Spinal cord (tissue), 10 donors: ENCODE data around the gene SLC38A6. TPM values are rescaled to one million over a fixed set of nuclear protein-coding genes. Genes with fewer than 3 reads are reported as not detected.
A peak's percentile ranks its signal among the peaks of the same experiment; 100 is the strongest.
"Not testable (repeated sequence)": the region's sequence is repeated elsewhere in the genome, so short reads cannot be mapped to it uniquely, and the experiment has no call there.

Source experiments
- DNase-seq, 6 donors: peaks; one replicate each; pipeline versions ENCODE4 v3.0.0 to v3.0.0-alpha.2; 2013 to 2015; ENCODE audit warnings: low spot score in 6 of 6, low read depth in 4 of 6
- H3K27ac ChIP-seq: one replicate; pipeline ENCODE4 v1.5.1; 2013; ENCODE audit warnings: low read depth, low read length, control low read depth
- H3K27me3 ChIP-seq: one replicate; pipeline ENCODE4 v1.6.1; 2013; ENCODE audit warnings: low read length; ENCODE audit not compliant: control insufficient read depth, insufficient read depth
- H3K36me3 ChIP-seq: one replicate; pipeline ENCODE4 v1.6.1; 2013; ENCODE audit warnings: low read length; ENCODE audit not compliant: control insufficient read depth, insufficient read depth
- H3K4me1 ChIP-seq: one replicate; pipeline ENCODE4 v1.6.1; 2013; ENCODE audit warnings: low read length; ENCODE audit not compliant: control insufficient read depth, insufficient read depth
- H3K4me3 ChIP-seq: one replicate; pipeline ENCODE4 v1.5.1; 2013; ENCODE audit warnings: low read depth, low read length, control low read depth
- H3K9me3 ChIP-seq: one replicate; pipeline ENCODE4 v1.6.1; 2013; ENCODE audit warnings: low read length; ENCODE audit not compliant: control insufficient read depth, insufficient read depth
- WGBS: methylation state at CpG from one replicate; pipeline ENCODE4 v1.1.5; 2013; ENCODE audit warnings: missing lambda C conversion rate; ENCODE audit not compliant: insufficient coverage; 5-methylcytosine and 5-hydroxymethylcytosine counted together
- polyA plus RNA-seq, 2 donors: library from polyadenylated mRNA; unstranded; fragments of 120-200 nt; gene quantifications; one replicate each; pipeline ENCODE4 v1.2.1, GENCODE V29; 2013; ENCODE audit not compliant: insufficient read length in 2 of 2
- small RNA-seq: library from RNA; depleted of rRNA; stranded (forward); fragments of <200 nt; gene quantifications from one replicate; pipeline ENCODE3, GENCODE V24; 2014; ENCODE audit warnings: low replicate concordance
- total RNA-seq, 2 donors: library from RNA; depleted of rRNA in 1 of 2; stranded (reverse); fragments of 120-200 nt in 1 of 2; fragments of >200 nt in 1 of 2; gene quantifications; one replicate each; pipeline versions ENCODE4 v1.2.3 to v1.2.4, GENCODE V29; 2013 to 2014
- donor health status: healthy.

Gene SLC38A6
- total and polyA plus RNA-seq, 4 donors: 15.3 to 56.6 (median 23.5) TPM

DNA sequence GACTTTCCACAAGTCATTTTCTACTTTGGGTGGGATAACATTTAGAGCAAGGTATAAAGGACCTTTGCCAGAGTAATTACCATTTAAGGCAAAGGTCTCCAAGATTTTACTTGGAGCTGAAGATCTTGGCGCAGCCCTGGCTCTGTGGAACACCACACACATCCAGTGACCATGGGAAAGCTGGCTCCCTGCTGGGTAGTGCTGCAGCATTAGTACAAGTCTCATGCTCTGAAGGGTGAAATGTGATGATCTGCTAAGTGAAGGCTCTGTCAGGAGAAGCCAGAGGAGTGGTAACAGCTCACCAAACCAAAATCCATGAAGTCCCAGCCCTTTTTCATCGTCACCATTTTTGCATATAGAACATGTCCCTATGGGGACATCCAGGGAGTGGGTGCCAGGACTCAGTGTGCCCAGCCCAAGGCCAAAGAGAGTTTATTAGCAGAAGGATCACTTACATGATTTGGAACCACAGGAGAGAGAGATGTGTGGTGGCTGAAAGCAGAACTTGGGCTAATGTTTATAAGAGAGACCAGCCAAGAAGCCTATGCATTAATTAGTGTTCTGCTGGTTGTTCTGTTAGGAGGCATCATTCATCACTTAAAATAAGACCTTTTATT, 110.7 kb downstream of the SLC38A6 start:
- H3K27me3 ChIP-seq: no peaks in the 10 kb centered on the region
- no peaks in the 10 kb centered on the region for H3K36me3 ChIP-seq
- H3K9me3 ChIP-seq: no peaks in the 10 kb centered on the region
- no peak overlapping the region for H3K4me3 ChIP-seq
- H3K4me1 ChIP-seq: no peaks in the 10 kb centered on the region
- no peak overlapping the region for H3K27ac ChIP-seq
- no CpG with 5 or more reads among the region's 2 CpGs for WGBS
- no peak for DNase-seq

DNA sequence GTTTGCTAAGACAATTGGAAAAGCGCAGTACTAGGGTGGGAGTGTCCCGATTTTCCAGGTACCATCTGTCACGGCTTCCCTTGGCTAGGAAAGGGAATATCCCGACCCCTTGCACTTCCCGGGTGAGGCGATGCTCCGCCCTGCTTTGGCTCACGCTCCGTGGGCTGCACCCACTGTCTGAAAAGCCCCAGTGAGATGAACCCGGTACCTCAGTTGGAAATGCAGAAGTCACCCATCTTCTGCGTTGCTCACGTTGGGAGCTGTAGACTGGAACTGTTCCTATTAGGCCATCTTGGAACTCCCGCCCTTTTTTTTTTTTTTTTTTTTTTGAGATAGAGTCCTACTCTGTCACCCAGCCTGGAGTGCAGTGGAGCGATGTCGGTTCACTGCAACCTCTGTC, 117.1 kb downstream of the SLC38A6 start:
- not testable (repeated sequence) for DNase-seq, H3K4me3 ChIP-seq, H3K4me1 ChIP-seq, H3K27ac ChIP-seq, H3K36me3 ChIP-seq, H3K27me3 ChIP-seq, H3K9me3 ChIP-seq
- 87% methylated on average over 10 of the region's 15 CpGs for WGBS

DNA sequence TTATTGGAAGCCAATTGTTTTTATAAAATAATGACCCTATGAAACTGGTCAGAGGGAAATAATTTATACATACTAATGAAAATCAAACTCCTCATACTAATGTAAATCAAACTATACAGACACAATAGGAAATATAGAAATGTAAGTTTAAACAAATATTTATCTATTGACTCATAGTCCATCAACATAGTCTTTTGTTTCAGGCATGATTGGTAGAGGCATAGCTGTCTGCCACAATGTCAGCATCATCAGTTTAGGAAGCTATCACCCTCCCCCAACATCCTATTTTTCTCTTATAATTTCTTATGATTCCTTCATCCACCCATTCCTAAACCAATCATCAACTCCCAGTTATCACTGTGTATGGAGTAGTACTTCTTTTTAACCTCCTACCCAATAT, 117.7 kb downstream of the SLC38A6 start:
- H3K27me3 ChIP-seq: no peaks in the 10 kb centered on the region
- peaks cover 8% of the 10 kb centered on the region for H3K4me1 ChIP-seq
- no peak for DNase-seq
- H3K27ac ChIP-seq: no peak overlapping the region
- no peaks in the 10 kb centered on the region for H3K9me3 ChIP-seq
- H3K36me3 ChIP-seq: no peaks in the 10 kb centered on the region
- no peak overlapping the region for H3K4me3 ChIP-seq

DNA sequence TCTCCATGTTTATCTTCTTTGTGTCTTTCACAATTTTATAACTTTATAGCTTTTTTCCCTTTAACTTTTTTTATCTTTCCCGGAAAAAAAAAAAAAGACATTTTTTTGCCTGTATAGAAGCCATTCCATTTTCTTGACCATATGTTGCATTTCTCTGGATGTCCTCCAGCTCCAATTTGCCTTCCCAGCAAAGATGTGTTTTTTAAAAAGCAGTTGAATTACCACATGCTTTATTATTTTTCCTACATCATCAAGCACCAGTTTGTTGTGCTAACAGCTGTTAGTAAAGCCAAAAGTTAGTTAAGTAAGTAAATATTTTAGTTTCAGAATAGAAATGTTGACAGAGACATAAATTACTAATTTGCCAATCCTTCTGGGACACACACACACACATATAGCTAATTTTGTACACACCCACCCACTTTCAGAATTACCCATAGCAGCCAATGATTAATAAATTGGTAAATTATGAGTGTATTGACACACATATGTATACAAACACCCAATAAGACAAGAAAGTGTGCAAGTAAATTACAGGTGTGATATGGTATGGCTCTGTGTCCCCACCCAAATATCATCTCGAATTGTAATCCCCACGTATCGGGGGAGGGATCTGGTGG, 118.3 kb downstream of the SLC38A6 start:
- Histone ChIP-seq H3K27me3 (no peaks in the 10 kb centered on the region), H3K9me3 (no peaks in the 10 kb centered on the region), H3K4me1 (peaks cover 13% of the 10 kb centered on the region), H3K27ac (no peak overlapping the region), H3K4me3 (no peak overlapping the region), H3K36me3 (no peaks in the 10 kb centered on the region)
- DNase-seq: peak in 2 of 6 donors; percentile 50 to 80
- WGBS: no CpG with 5 or more reads among the region's 4 CpGs

DNA sequence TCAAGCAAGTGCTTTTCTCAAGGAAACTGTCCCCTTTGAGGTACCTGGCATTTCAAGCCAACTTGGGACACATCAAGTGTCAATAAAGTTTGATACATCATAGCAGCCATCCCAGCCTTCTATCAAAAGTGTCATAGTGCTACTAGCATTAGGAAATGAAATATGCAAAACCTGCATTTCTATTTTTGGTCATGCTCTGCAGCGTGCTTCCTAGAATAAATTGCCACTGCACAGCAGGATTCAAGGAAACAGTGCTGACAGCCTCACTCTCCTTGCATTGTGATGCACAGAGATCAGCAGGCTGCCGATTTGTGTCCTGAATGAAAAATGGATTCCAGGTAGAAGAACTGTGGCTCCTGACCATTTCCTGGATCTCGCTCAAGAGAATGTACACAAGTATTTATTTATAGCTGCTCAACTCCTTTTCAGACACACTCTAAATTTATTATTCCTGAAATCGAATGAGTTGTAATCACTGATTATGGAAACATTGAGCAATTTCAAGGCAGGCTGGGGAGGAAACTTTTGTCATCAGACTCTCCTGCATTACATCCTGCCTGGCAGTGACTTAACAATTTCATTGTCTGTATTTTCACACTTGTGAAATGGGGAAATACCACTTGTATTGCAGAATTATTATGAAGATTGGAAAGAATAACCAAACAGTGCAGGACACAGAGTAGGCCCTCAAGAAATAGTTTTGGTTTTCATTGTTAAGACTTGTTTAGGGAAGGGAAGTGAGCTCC, 120.9 kb downstream of the SLC38A6 start:
- no peak overlapping the region for H3K4me3 ChIP-seq
- 21% methylated on average over 2 of the region's 4 CpGs for WGBS
- no peaks in the 10 kb centered on the region for H3K36me3 ChIP-seq
- H3K9me3 ChIP-seq: no peaks in the 10 kb centered on the region
- peak in 1 of 6 donors; percentile 77 for DNase-seq
- H3K27me3 ChIP-seq: no peaks in the 10 kb centered on the region
- H3K27ac ChIP-seq: peak overlapping the region; percentile 78
- peaks cover 17% of the 10 kb centered on the region for H3K4me1 ChIP-seq

Small RNAs within 50 kb of the gene (small RNA-seq; reads per million reads assigned to genes)
- not detected for gene RNU6-398P

Other genes with a start within 250 kb of the SLC38A6 start
- 10 to 100 TPM; 76.4 to 80.6 TPM for gene MNAT1, start 246.5 kb upstream of the SLC38A6 start, total RNA-seq
- 10 to 100 TPM; 27.3 to 29.3 TPM for gene MNAT1, start 246.5 kb upstream of the SLC38A6 start, polyA plus RNA-seq
- 10 to 100 TPM; 20.1 to 21.6 TPM for gene TRMT5, start 166 bp upstream of the SLC38A6 start, total RNA-seq
- gene TRMT5, start 166 bp upstream of the SLC38A6 start, polyA plus RNA-seq: 10 to 100 TPM; 11.4 to 19.1 TPM